HG03060 (cell line): ENCODE data around the gene MIXL1.
"Not testable (repeated sequence)": the region's sequence is repeated elsewhere in the genome, so short reads cannot be mapped to it uniquely, and the experiment has no call there.

Source experiments
- ATAC-seq: cut with Tn5 transposase; IDR thresholded peaks from one replicate; pipeline ENCODE4 v1.9.1; 2021; ENCODE audit warnings: low read depth, moderate number of reproducible peaks; ENCODE audit not compliant: unreplicated experiment

Gene MIXL1

GRCh38 chr1:226212545-226212944, 10.9 kb upstream of the MIXL1 start:
- no peak for ATAC-seq

DNA sequence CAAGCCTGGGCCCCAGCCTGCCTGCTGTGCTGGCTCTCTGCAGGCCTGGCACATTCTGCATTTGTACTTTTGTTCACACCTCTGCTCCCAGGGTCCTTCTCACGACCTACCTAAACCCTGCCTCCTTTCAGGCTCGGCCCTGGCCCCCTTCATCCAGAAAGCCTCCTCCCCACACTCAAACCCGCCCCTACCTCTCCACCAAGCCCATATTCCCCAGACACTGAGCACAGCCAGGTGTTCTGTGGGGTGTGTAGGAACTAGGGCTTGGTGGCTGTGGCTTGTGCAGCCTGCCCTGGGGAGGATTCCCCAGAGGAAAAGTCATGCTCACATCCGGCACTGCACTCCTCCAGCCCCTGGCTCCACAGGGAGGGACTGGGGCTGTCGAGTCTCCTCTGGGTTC, 8.2 kb upstream of the MIXL1 start:
- ATAC-seq, result no peak

DNA sequence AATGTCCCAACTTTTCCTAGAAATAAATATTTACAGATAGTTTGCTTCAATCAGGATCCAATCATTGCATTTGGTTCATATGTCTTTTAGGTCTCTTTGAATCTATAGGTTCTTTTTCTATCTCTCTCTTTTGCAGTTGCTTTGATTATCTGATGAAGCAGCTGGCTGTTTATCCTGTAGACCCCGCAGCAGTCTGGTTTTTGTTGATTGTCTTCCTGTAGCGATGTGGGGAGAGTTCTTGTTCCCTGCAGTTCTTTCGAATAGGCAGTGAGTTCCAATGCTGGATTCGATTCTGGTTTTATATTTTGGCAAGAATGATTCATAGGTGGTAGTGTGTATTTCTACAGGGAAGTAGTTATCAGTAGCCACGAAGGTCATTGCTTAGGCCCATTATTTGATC, 7.4 kb upstream of the MIXL1 start:
- no peak for ATAC-seq

GRCh38 chr1:226217273-226217672, 6.2 kb upstream of the MIXL1 start:
- no peak for ATAC-seq

- no peak for ATAC-seq
Measured at GRCh38 chr1:226220473-226221189, 2.8 kb upstream of the MIXL1 start.

DNA sequence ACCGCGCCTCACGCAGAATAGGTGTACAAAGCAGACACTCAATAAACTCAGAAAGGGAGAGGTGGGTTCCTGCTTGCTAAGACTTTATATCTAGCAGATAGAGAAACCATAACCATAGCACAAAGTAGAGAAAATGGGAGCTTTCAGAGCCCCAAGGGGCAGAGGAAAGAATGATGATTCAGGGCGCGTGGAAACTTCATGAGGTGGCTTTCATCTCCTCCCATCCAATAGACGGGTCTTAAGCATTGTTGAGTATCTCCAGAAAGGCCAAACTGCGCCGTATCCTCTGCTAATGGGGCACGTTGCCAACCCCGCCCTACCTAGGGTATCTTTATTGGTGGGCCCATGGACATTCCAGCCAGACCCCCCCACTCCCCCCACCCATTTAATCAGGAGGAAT, 778 bp upstream of the MIXL1 start:
- ATAC-seq, result no peak

- ATAC-seq, result peak; percentile 42
Measured at GRCh38 chr1:226223786-226224244, 351 bp downstream of the MIXL1 start.

- ATAC-seq, result no peak
Measured at GRCh38 chr1:226226601-226227000, 3.1 kb downstream of the MIXL1 start.

GRCh38 chr1:226233293-226233692, 9.8 kb downstream of the MIXL1 start:
- ATAC-seq, result no peak

GRCh38 chr1:226233806-226234205, 10.3 kb downstream of the MIXL1 start:
- no peak for ATAC-seq

- no peak for ATAC-seq
Measured at GRCh38 chr1:226236826-226237225, 13.4 kb downstream of the MIXL1 start.

- no peak for ATAC-seq
Measured at GRCh38 chr1:226239421-226239820, 16.0 kb downstream of the MIXL1 start.

DNA sequence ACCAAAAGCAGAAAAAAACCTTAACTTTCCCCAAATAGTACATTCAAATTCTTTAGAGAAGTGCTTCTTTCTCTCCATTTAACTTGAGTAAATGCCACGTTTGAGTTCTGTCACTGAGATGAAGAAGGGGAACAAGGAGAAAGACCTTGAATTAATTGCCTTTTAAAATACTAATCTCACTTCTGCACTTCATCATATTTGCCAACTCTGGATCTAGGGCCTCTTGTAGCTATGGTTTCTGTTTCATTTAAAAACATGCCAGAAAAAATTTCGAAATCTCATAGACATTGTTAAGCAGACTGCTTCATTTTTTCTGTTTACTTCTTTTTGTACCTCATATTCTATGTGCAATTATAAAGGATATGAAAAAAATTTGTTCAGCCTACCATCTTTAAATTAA, 24.6 kb downstream of the MIXL1 start:
- no peak for ATAC-seq

DNA sequence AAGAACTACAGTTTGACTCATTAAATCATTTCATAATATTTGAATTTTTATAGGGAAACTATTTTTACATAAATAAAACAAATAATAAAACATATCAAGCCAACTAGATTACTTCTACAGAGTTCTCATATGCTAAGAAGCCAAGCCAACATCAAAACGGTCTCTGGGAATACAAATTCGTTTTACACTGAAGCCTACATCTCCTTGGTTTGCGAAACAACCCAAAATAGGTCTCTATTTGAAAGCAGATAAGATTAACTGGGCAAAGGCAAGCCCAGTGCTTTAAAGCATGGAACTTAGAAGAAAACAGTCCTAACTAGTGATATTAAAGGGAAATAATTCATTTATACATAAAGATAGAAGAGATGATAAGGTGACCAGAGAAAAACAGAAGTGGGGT, 25.3 kb downstream of the MIXL1 start:
- no peak for ATAC-seq

- no peak for ATAC-seq
Measured at GRCh38 chr1:226250511-226250910, 27.0 kb downstream of the MIXL1 start.

DNA sequence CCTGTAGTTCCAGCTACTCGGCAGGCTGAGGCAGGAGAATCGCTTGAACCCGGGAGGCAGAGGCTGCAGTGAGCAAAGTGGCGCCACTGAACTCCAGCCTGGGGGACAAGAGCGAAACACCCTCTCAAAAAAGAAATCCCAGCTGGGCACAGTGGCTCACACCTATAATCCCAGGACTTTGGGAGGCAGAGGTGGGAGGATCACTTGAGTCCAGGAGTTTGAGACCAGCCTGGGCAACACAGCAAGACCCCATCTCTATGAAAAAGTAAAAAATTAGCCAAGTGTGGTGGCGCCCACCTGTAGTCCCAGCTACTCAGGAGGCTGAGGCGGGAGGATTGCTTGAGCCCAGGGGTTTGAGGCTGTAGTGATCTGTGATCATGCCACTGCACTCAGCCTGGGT, 29.4 kb downstream of the MIXL1 start:
- ATAC-seq, result not testable (repeated sequence)

DNA sequence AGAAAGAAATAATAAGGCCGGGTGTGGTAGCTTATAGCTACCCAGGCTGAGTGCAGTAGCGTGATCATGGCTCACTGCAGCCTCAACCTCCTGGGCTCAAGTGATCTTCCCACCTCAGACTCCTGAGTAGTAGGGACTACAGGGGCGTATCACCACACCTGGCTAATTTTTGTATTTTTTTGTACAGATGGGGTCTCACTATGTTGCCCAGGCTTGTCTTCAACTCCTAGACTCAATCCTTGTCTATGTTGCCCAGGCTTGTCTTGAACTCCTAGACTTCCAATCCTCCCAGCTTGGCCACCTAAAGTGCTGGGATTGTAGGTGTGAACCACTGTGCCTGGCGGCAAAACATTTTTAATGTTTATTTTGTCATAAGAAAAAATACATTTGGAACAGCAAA, 30.5 kb downstream of the MIXL1 start:
- ATAC-seq, result no peak

GRCh38 chr1:226255380-226255779, 31.9 kb downstream of the MIXL1 start:
- no peak for ATAC-seq

- no peak for ATAC-seq
Measured at GRCh38 chr1:226261818-226262217, 38.4 kb downstream of the MIXL1 start.

GRCh38 chr1:226268421-226269124, 45.1 kb downstream of the MIXL1 start:
- ATAC-seq, result no peak

GRCh38 chr1:226272233-226272902, 48.9 kb downstream of the MIXL1 start:
- ATAC-seq, result not testable (repeated sequence)

GRCh38 chr1:226274138-226274537, 50.7 kb downstream of the MIXL1 start:
- no peak for ATAC-seq
